GM12878 (cell line): ENCODE results near the gene LMX1A. TPM values are rescaled to one million over a fixed set of nuclear protein-coding genes. Genes with fewer than 3 reads are reported as not detected.

Source experiments
- ATAC-seq: fragments of 200-7000 bp; cut with Tn5 transposase; 3 replicates; pipeline ENCODE4 v1.9.1; 2020; ENCODE audit warnings: mild to moderate bottlenecking, moderate library complexity
- BruUV-seq: library from RNA; stranded (reverse); fragments of 400-500 nt; replicated peaks from 2 replicates; lab custom pipeline; 2021; lab: Mats Ljungman, UMichigan
- CTCF ChIA-PET: fragments of 300-600 bp; sonication (Branson Sonifier 250); formaldehyde crosslinking; extraction: SDS; loops from one replicate; lab custom pipeline; 2021; ENCODE audit warnings: inconsistent platforms; lab: Yijun Ruan, JAX
- POLR2A ChIA-PET: fragments of 350-600 bp; formaldehyde crosslinking; extraction: SDS; loops from one replicate; lab custom pipeline; 2021; ENCODE audit warnings: inconsistent platforms; lab: Charles Lee
- RAD21 ChIA-PET: fragments of 300-600 bp; sonication (Branson Sonifier 250); formaldehyde crosslinking; loops from one replicate; lab custom pipeline; 2023; ENCODE audit warnings: antibody characterized with exemption; ENCODE audit not compliant: unreplicated experiment; lab: Charles Lee
- SMC1A ChIA-PET: fragments of 300-600 bp; sonication (Branson Sonifier 250); formaldehyde crosslinking; loops from one replicate; lab custom pipeline; 2023; ENCODE audit not compliant: unreplicated experiment, uncharacterized antibody; lab: Charles Lee
- DNase-seq: peaks from one replicate; pipeline ENCODE4 v3.0.0-alpha.2; 2011; ENCODE audit warnings: low read depth, low spot score
- FAIRE-seq: peaks from 3 replicates; lab custom pipeline; 2011; peaks lifted over from hg19 to GRCh38; lab: Jason Lieb, UNC
- H2AFZ ChIP-seq: 2 replicates; pipeline ENCODE4 v1.6.0; 2011; ENCODE audit warnings: low read depth, low read length, control low read depth; ENCODE audit not compliant: control insufficient read depth
- H3K27ac ChIP-seq: 2 replicates; pipeline ENCODE4 v1.5.1; 2011; ENCODE audit warnings: control low read depth; ENCODE audit not compliant: control insufficient read depth, insufficient read depth
- H3K27me3 ChIP-seq, 2 experiments: replicated peaks in 1 of 2; 2 replicates each; pipeline versions ENCODE4 v1.6.0 to v1.6.1; 2011; ENCODE audit warnings: low read length in 1 of 2; ENCODE audit not compliant: control insufficient read depth in 2 of 2, insufficient read depth in 2 of 2
- H3K36me3 ChIP-seq, 2 experiments: 2 replicates each; pipeline ENCODE4 v1.5.1; 2011; ENCODE audit warnings: low read length in 1 of 2; ENCODE audit not compliant: control insufficient read depth in 2 of 2, insufficient read depth in 2 of 2
- H3K4me1 ChIP-seq: 2 replicates; pipeline ENCODE4 v1.6.1; 2011; ENCODE audit warnings: mild to moderate bottlenecking, low read length, moderate library complexity, mixed read lengths; ENCODE audit not compliant: control insufficient read depth, insufficient read depth
- H3K4me2 ChIP-seq: 2 replicates; pipeline ENCODE4 v1.6.0; 2011; ENCODE audit warnings: control low read depth; ENCODE audit not compliant: control insufficient read depth, insufficient read depth
- H3K4me3 ChIP-seq: fragments of 200-600 bp; sonication (generic); 2 replicates; pipeline ENCODE4 v1.5.1; 2016
- H3K79me2 ChIP-seq: 2 replicates; pipeline ENCODE4 v1.6.0; 2011; ENCODE audit warnings: low read length; ENCODE audit not compliant: control insufficient read depth, insufficient read depth
- H3K9ac ChIP-seq: 2 replicates; pipeline ENCODE4 v1.8.0; 2011; ENCODE audit warnings: low read length, control low read depth, mixed read lengths; ENCODE audit not compliant: control insufficient read depth, insufficient read depth
- H3K9me3 ChIP-seq: replicated peaks from 3 replicates; pipeline ENCODE4 v1.5.1; 2011; ENCODE audit warnings: mild to moderate bottlenecking, low read length; ENCODE audit not compliant: control insufficient read depth, insufficient read depth
- H4K20me1 ChIP-seq: 2 replicates; pipeline ENCODE4 v1.6.0; 2011; ENCODE audit not compliant: control insufficient read depth, insufficient read depth
- EGR1 ChIP-seq, 2 experiments: IDR thresholded peaks; 1 replicate in 1 of 2; 2 replicates in 1 of 2; pipeline ENCODE4 v1.6.1; 2011 to 2012; ENCODE audit warnings: low read depth in 2 of 2, low read length in 2 of 2, borderline replicate concordance in 1 of 2, mild to moderate bottlenecking in 1 of 2, moderate library complexity in 1 of 2
- EP300 ChIP-seq, 2 experiments: fragments of 150-350 bp in 1 of 2; IDR thresholded peaks; 2 replicates each; pipeline ENCODE4 v1.6.1; 2011 to 2012; ENCODE audit warnings: low read depth in 2 of 2, low read length in 2 of 2, borderline replicate concordance in 1 of 2, improper control_type of control experiment in 1 of 2, inconsistent platforms in 1 of 2; ENCODE audit not compliant: control insufficient read depth in 1 of 2
- HDAC2 ChIP-seq: fragments of 200-600 bp; sonication (generic); IDR thresholded peaks from 2 replicates; pipeline ENCODE4 v1.6.1; 2017
- HDGF ChIP-seq: fragments of 450-650 bp; IDR thresholded peaks from 2 replicates; pipeline ENCODE4 v1.6.1; 2016; ENCODE audit warnings: antibody characterized with exemption
- NFYA ChIP-seq: IDR thresholded peaks from 2 replicates; pipeline ENCODE4 v1.6.1; 2011; ENCODE audit warnings: low read depth, mild to moderate bottlenecking, low read length, improper control_type of control experiment, borderline replicate concordance
- NR2C1 ChIP-seq: fragments of 450-650 bp; IDR thresholded peaks from 2 replicates; pipeline ENCODE4 v1.6.1; 2017; ENCODE audit warnings: antibody characterized with exemption, mild to moderate bottlenecking, moderate library complexity
- NRF1 ChIP-seq: conservative IDR thresholded peaks from 2 replicates; pipeline ENCODE4 v1.6.1; 2011; ENCODE audit warnings: mild to moderate bottlenecking, low read depth, low read length, improper control_type of control experiment
- POLR2A ChIP-seq: IDR thresholded peaks from 2 replicates; pipeline ENCODE4 v1.6.1; 2011; ENCODE audit warnings: low read depth, mild to moderate bottlenecking, low read length
- RUNX3 ChIP-seq: IDR thresholded peaks from 2 replicates; pipeline ENCODE4 v1.6.1; 2012; ENCODE audit warnings: low read length, inconsistent platforms
- SMAD1 ChIP-seq: fragments of 450-650 bp; IDR thresholded peaks from 2 replicates; pipeline ENCODE4 v1.6.1; 2018; ENCODE audit warnings: mild to moderate bottlenecking, low read depth; ENCODE audit not compliant: partially characterized antibody
- SPI1 ChIP-seq: IDR thresholded peaks from 2 replicates; pipeline ENCODE4 v1.6.1; 2011; ENCODE audit warnings: low read depth, mild to moderate bottlenecking, low read length, moderate library complexity, borderline replicate concordance; ENCODE audit not compliant: insufficient read depth
- SREBF1 ChIP-seq: IDR thresholded peaks from 2 replicates; pipeline ENCODE4 v1.6.1; 2012; ENCODE audit warnings: mild to moderate bottlenecking, low read length
- SUPT20H ChIP-seq: IDR thresholded peaks from 2 replicates; pipeline ENCODE4 v1.6.1; 2011; ENCODE audit warnings: low read depth, mild to moderate bottlenecking, low read length, moderate library complexity, borderline replicate concordance; ENCODE audit not compliant: control insufficient read depth
- USF1 ChIP-seq: IDR thresholded peaks from 2 replicates; pipeline ENCODE4 v1.6.1; 2011; ENCODE audit warnings: borderline replicate concordance, low read depth, mild to moderate bottlenecking, moderate library complexity, mixed read lengths, low read length; ENCODE audit not compliant: insufficient read depth; ENCODE audit errors: extremely low read length
- WRNIP1 ChIP-seq: IDR thresholded peaks from 2 replicates; pipeline ENCODE4 v1.6.1; 2011; ENCODE audit warnings: low read depth, low read length, improper control_type of control experiment, borderline replicate concordance
- YY1 ChIP-seq: IDR thresholded peaks from 2 replicates; pipeline ENCODE4 v1.6.1; 2011; ENCODE audit warnings: low read depth, mild to moderate bottlenecking, low read length
- ZNF207 ChIP-seq: fragments of 450-650 bp; IDR thresholded peaks from 2 replicates; pipeline ENCODE4 v1.6.1; 2014; ENCODE audit warnings: antibody characterized with exemption, mild to moderate bottlenecking, borderline replicate concordance
- WGBS: methylation state at CpG from one replicate; pipeline ENCODE4 v1.1.6; 2016; ENCODE audit warnings: low lambda C conversion rate; ENCODE audit not compliant: insufficient replicate concordance, insufficient coverage; ENCODE audit errors: missing lambda C conversion rate; 5-methylcytosine and 5-hydroxymethylcytosine counted together
- in situ Hi-C: fragments of 300-500 bp; cut with MboI; formaldehyde crosslinking; loops from 9 replicates; pipeline ENCODE4 v1.14.3; 2018; ENCODE audit warnings: mixed read lengths
- intact Hi-C: fragments of 100-400 bp; cut with micrococcal nuclease; formaldehyde crosslinking; loops from one replicate; pipeline ENCODE4 v1.14.2; 2022; ENCODE audit not compliant: unreplicated experiment
- polyA plus RNA-seq, 11 experiments: library from polyadenylated mRNA; depleted of rRNA in 4 of 11; unstranded in 6 of 11; stranded (reverse) in 5 of 11; fragments of >200 nt; fragmentation: Nextera tagmentation in 4 of 11; fragmentation: Illumina TruSeq in 1 of 11; extraction: Ambion mirVana in 4 of 11; extraction: Trizol in 1 of 11; gene quantifications; 1 replicate in 1 of 11; 2 replicates in 10 of 11; pipeline versions ENCODE4 v1.2.1 to v1.2.3, GENCODE V29; 2011 to 2016; ENCODE audit warnings: inconsistent platforms in 2 of 11, missing spikeins in 2 of 11, low read depth in 1 of 11
- total RNA-seq, 4 experiments: library from RNA; depleted of rRNA in 3 of 4; stranded (reverse); fragments of >200 nt in 3 of 4; fragmentation: Illumina TruSeq in 1 of 4; extraction: Trizol in 1 of 4; gene quantifications; 2 replicates each; pipeline versions ENCODE4 v1.2.1 to v1.2.3, GENCODE V29; 2013 to 2021
- TF ChIP-seq, protein P1 (sequence below): fragments of 450-650 bp; IDR thresholded peaks from 2 replicates; pipeline ENCODE4 v1.6.1; 2016; ENCODE audit warnings: mild to moderate bottlenecking, moderate library complexity, borderline replicate concordance

The LMX1A gene
- total and polyA plus RNA-seq, 10 of the 15 experiments (the other 5 are each of a cell fraction or from before 2014, with no cell fraction given) = not detected

DNA sequence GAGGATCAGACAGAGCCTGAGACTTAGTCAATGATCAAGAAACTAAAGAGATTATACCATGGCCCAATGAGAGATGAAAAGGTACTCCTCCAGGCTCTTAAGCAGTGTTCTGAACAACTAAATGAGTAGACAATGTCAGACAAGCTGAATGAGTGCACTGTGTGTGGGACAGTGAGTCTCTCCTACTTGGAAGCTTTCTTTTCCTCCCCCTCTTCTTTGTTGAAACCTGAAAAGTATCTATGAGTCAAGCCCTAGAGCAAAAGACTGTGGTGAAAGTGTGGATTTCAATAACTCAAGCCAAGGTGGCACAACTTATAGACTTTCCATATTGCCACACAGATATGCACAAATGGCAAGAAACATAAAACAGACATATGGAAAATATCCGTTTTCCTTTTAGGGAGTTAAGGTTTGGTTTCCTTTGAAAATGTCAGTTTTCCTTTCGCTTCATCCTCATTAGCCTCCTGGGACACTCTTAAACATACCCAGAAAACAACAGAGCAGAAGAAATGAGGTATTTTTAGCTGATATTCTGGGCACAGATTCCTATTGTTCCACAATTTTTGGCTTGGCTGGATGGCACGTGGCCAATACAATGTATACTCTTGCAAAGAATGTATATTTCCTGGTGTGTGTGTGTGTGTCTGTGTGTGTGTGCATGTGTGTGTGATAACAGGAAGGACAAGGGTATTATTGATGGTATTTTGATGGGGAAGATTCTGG, 96.6 kb downstream of the LMX1A start:
- Histone ChIP-seq H3K27me3 (no peaks in the 10 kb centered on the region), H3K36me3 (no peaks in the 10 kb centered on the region), H3K79me2 (no peaks in the 10 kb centered on the region), H3K9ac (no peak overlapping the region), H3K4me1 (no peaks in the 10 kb centered on the region), H3K4me3 (no peak overlapping the region), H2AFZ (no peak overlapping the region), H4K20me1 (no peaks in the 10 kb centered on the region), H3K4me2 (no peak overlapping the region), H3K9me3 (no peaks in the 10 kb centered on the region), H3K27ac (no peak overlapping the region)
- SMC1A ChIA-PET = interaction anchor here (1.2 kb wide), 1 partner anchor 9 kb away, joined by 3 read pairs; no protein-coding TSS in a partner anchor
- WGBS = 0% methylated on average over 3 of the region's 3 CpGs
- POLR2A ChIA-PET = no interaction called here
- ATAC-seq (no peak), FAIRE-seq (no peak), DNase-seq (no peak)
- BruUV-seq = no TSS peak
- RAD21 ChIA-PET = no interaction called here
- in situ Hi-C loops (no loop called here), intact Hi-C loops (loop anchor here (2.0 kb wide), 1 partner anchor 109 kb away; no protein-coding TSS in a partner anchor)
- CTCF ChIA-PET = interaction anchor here (0.7 to 3.8 kb wide), 2 partner anchors 54 to 109 kb away, joined by 3 to 37 read pairs; no protein-coding TSS in a partner anchor
- TF ChIP-seq HDGF = no peak
- TF ChIP-seq YY1 = no peak
- TF ChIP-seq ZNF207 = no peak
- TF ChIP-seq WRNIP1 = no peak
- no peak for TF ChIP-seq NRF1
- no peak for TF ChIP-seq NFYA
- no peak for TF ChIP-seq SPI1
- TF ChIP-seq, protein P1, sequence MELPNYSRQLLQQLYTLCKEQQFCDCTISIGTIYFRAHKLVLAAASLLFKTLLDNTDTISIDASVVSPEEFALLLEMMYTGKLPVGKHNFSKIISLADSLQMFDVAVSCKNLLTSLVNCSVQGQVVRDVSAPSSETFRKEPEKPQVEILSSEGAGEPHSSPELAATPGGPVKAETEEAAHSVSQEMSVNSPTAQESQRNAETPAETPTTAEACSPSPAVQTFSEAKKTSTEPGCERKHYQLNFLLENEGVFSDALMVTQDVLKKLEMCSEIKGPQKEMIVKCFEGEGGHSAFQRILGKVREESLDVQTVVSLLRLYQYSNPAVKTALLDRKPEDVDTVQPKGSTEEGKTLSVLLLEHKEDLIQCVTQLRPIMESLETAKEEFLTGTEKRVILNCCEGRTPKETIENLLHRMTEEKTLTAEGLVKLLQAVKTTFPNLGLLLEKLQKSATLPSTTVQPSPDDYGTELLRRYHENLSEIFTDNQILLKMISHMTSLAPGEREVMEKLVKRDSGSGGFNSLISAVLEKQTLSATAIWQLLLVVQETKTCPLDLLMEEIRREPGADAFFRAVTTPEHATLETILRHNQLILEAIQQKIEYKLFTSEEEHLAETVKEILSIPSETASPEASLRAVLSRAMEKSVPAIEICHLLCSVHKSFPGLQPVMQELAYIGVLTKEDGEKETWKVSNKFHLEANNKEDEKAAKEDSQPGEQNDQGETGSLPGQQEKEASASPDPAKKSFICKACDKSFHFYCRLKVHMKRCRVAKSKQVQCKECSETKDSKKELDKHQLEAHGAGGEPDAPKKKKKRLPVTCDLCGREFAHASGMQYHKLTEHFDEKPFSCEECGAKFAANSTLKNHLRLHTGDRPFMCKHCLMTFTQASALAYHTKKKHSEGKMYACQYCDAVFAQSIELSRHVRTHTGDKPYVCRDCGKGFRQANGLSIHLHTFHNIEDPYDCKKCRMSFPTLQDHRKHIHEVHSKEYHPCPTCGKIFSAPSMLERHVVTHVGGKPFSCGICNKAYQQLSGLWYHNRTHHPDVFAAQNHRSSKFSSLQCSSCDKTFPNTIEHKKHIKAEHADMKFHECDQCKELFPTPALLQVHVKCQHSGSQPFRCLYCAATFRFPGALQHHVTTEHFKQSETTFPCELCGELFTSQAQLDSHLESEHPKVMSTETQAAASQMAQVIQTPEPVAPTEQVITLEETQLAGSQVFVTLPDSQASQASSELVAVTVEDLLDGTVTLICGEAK = no peak
- no peak for TF ChIP-seq SREBF1
- no peak for TF ChIP-seq USF1
- no peak for TF ChIP-seq RUNX3
- no peak for TF ChIP-seq POLR2A
- no peak for TF ChIP-seq EP300 (IDR thresholded peaks at IDR 0.05; ENCODE audit: borderline replicate concordance in 1 of 2, control insufficient read depth in 1 of 2, low read depth in 2 of 2, low read length in 2 of 2)
- no peak for TF ChIP-seq HDAC2
- TF ChIP-seq NR2C1 = no peak
- TF ChIP-seq SUPT20H = no peak
- TF ChIP-seq EGR1 (IDR thresholded peaks at IDR 0.05; ENCODE audit: borderline replicate concordance in 1 of 2, low read depth in 2 of 2, low read length in 2 of 2) = no peak
- no peak for TF ChIP-seq SMAD1
